BLaER1 treated with 17β-estradiol and CSF1 and Interleukin-3, amounts not matched to agents 10 nM and 100 nM (cell line): ENCODE results near the gene MAPK8IP2.

Source experiments
- H3K27ac ChIP-seq, 11 experiments: shearing (Covaris generic); formaldehyde crosslinking; 2 replicates each; pipeline ENCODE4 v1.8.1; 2022
- H3K27me3 ChIP-seq, 11 experiments: shearing (Covaris generic); formaldehyde crosslinking; 2 replicates each; pipeline ENCODE4 v1.8.1; 2022
- H3K36me3 ChIP-seq, 11 experiments: shearing (Covaris generic); formaldehyde crosslinking; 2 replicates each; pipeline ENCODE4 v1.8.1; 2022
- H3K4me1 ChIP-seq, 10 experiments: shearing (Covaris generic); formaldehyde crosslinking; 2 replicates each; pipeline ENCODE4 v1.8.1; 2022
- H3K4me2 ChIP-seq, 11 experiments: shearing (Covaris generic); formaldehyde crosslinking; 2 replicates each; pipeline ENCODE4 v1.8.1; 2022
- H3K4me3 ChIP-seq, 10 experiments: shearing (Covaris generic); formaldehyde crosslinking; 2 replicates each; pipeline ENCODE4 v1.8.1; 2022
- H3K9ac ChIP-seq, 11 experiments: shearing (Covaris generic); formaldehyde crosslinking; 2 replicates each; pipeline ENCODE4 v1.8.1; 2022
- H3K9me3 ChIP-seq, 11 experiments: shearing (Covaris generic); formaldehyde crosslinking; replicated peaks in 1 of 11; 2 replicates each; pipeline ENCODE4 v1.8.1; 2022
- H4K20me1 ChIP-seq, 11 experiments: shearing (Covaris generic); formaldehyde crosslinking; 2 replicates each; pipeline ENCODE4 v1.8.1; 2022
- Cebpa-rat ChIP-seq, 11 experiments: shearing (Covaris generic); IDR thresholded peaks; 2 replicates each; pipeline ENCODE4 v1.8.1; 2022

Gene MAPK8IP2

GRCh38 chr22:50621948-50622722, 21.5 kb downstream of the MAPK8IP2 start:
- no peak for TF ChIP-seq Cebpa-rat (IDR thresholded peaks at IDR 0.05)
- Histone ChIP-seq H4K20me1 (peaks cover 0 to 29% (median 3%) of the 10 kb centered on the region in 11 experiments; a peak in 6 of 22 replicates), H3K4me3 (peak overlapping the region; percentile 49 to 69 (median 56)), H3K4me2 (peak overlapping the region; percentile 88 to 100 (median 96)), H3K27me3 (no peaks in the 10 kb centered on the region), H3K4me1 (peaks cover 37 to 64% (median 50%) of the 10 kb centered on the region in 10 experiments), H3K9me3 (no peaks in the 10 kb centered on the region), H3K9ac (peak overlapping the region; percentile 36 to 75 (median 56); a peak in 20 of 22 replicates), H3K36me3 (peaks cover 0 to 20% (median 8%) of the 10 kb centered on the region in 11 experiments; a peak in 11 of 22 replicates), H3K27ac (peak overlapping the region in 10 of 11 experiments; percentile 29 to 71 (median 48); a peak in 20 of 22 replicates)

- Histone ChIP-seq H3K36me3 (peaks cover 0 to 20% (median 8%) of the 10 kb centered on the region in 11 experiments; a peak in 11 of 22 replicates), H3K27me3 (no peaks in the 10 kb centered on the region), H3K4me1 (peaks cover 41 to 69% (median 55%) of the 10 kb centered on the region in 10 experiments), H3K27ac (peak overlapping the region in 4 of 11 experiments; percentile 57 to 71 (median 62); a peak in 4 of 22 replicates), H3K9me3 (no peaks in the 10 kb centered on the region), H3K9ac (peak overlapping the region in 6 of 11 experiments; percentile 36 to 66 (median 52); a peak in 8 of 22 replicates), H3K4me3 (peak overlapping the region in 1 of 10 experiments; percentile 62; a peak in 2 of 20 replicates), H4K20me1 (peaks cover 0 to 29% (median 3%) of the 10 kb centered on the region in 11 experiments; a peak in 6 of 22 replicates), H3K4me2 (peak overlapping the region; percentile 88 to 100 (median 96))
- TF ChIP-seq Cebpa-rat (IDR thresholded peaks at IDR 0.05) = no peak
Measured at GRCh38 chr22:50622723-50623327, 22.2 kb downstream of the MAPK8IP2 start.

GRCh38 chr22:50624347-50625130, 23.9 kb downstream of the MAPK8IP2 start:
- H4K20me1 ChIP-seq = peaks cover 0 to 29% (median 3%) of the 10 kb centered on the region in 11 experiments; a peak in 6 of 22 replicates
- H3K4me2 ChIP-seq = no peak overlapping the region
- TF ChIP-seq Cebpa-rat (IDR thresholded peaks at IDR 0.05) = no peak
- H3K4me1 ChIP-seq = peaks cover 47 to 75% (median 64%) of the 10 kb centered on the region in 10 experiments
- H3K27ac ChIP-seq = no peak overlapping the region
- H3K9me3 ChIP-seq = no peaks in the 10 kb centered on the region
- peaks cover 0 to 20% (median 8%) of the 10 kb centered on the region in 11 experiments; a peak in 11 of 22 replicates for H3K36me3 ChIP-seq
- no peak overlapping the region for H3K9ac ChIP-seq
- H3K27me3 ChIP-seq = no peaks in the 10 kb centered on the region
- H3K4me3 ChIP-seq = no peak overlapping the region

- Histone ChIP-seq H3K27me3 (no peaks in the 10 kb centered on the region), H3K4me1 (peaks cover 42 to 68% (median 58%) of the 10 kb centered on the region in 10 experiments), H3K9me3 (no peaks in the 10 kb centered on the region), H3K27ac (no peak overlapping the region), H3K36me3 (peaks cover 0 to 20% (median 8%) of the 10 kb centered on the region in 11 experiments; a peak in 11 of 22 replicates), H3K9ac (no peak overlapping the region), H3K4me3 (no peak overlapping the region), H4K20me1 (peaks cover 0 to 29% (median 3%) of the 10 kb centered on the region in 11 experiments; a peak in 6 of 22 replicates), H3K4me2 (no peak overlapping the region)
- no peak for TF ChIP-seq Cebpa-rat (IDR thresholded peaks at IDR 0.05)
Measured at GRCh38 chr22:50625131-50625567, 24.6 kb downstream of the MAPK8IP2 start.

- no peaks in the 10 kb centered on the region for H3K27me3 ChIP-seq
- peaks cover 0 to 27% (median 3%) of the 10 kb centered on the region in 11 experiments; a peak in 6 of 22 replicates for H4K20me1 ChIP-seq
- H3K9me3 ChIP-seq = no peaks in the 10 kb centered on the region
- H3K4me2 ChIP-seq = peak overlapping the region in 4 of 11 experiments; percentile 10 to 100 (median 96); a peak in 4 of 22 replicates
- H3K4me1 ChIP-seq = peaks cover 42 to 66% (median 53%) of the 10 kb centered on the region in 10 experiments
- H3K27ac ChIP-seq = no peak overlapping the region
- H3K4me3 ChIP-seq = no peak overlapping the region
- no peak for TF ChIP-seq Cebpa-rat (IDR thresholded peaks at IDR 0.05)
- H3K36me3 ChIP-seq = peaks cover 0 to 20% (median 8%) of the 10 kb centered on the region in 11 experiments; a peak in 11 of 22 replicates
- 0 out of 22 replicates have a peak overlapping the region, but pooled peaks of 1 of the 11 experiments have one; percentile 15 for H3K9ac ChIP-seq
Measured at GRCh38 chr22:50625568-50626313, 25.1 kb downstream of the MAPK8IP2 start.

- no peak overlapping the region for H3K27ac ChIP-seq
- peak overlapping the region in 10 of 11 experiments; percentile 92 to 100 (median 96); a peak in 15 of 22 replicates for H3K4me2 ChIP-seq
- no peaks in the 10 kb centered on the region for H3K9me3 ChIP-seq
- H4K20me1 ChIP-seq = peaks cover 0 to 22% (median 3%) of the 10 kb centered on the region in 11 experiments; a peak in 6 of 22 replicates
- TF ChIP-seq Cebpa-rat (IDR thresholded peaks at IDR 0.05) = no peak
- H3K4me3 ChIP-seq = peak overlapping the region in 4 of 10 experiments; percentile 86 to 97 (median 94); a peak in 3 of 20 replicates
- peaks cover 36 to 60% (median 47%) of the 10 kb centered on the region in 10 experiments for H3K4me1 ChIP-seq
- H3K9ac ChIP-seq = peak overlapping the region in 2 of 11 experiments; percentile 9 to 89; a peak in 4 of 22 replicates
- H3K27me3 ChIP-seq = no peaks in the 10 kb centered on the region
- H3K36me3 ChIP-seq = peaks cover 0 to 20% (median 8%) of the 10 kb centered on the region in 11 experiments; a peak in 11 of 22 replicates
Measured at GRCh38 chr22:50626314-50626849, 25.8 kb downstream of the MAPK8IP2 start.

GRCh38 chr22:50626850-50627641, 26.5 kb downstream of the MAPK8IP2 start:
- no peaks in the 10 kb centered on the region for H3K9me3 ChIP-seq
- no peaks in the 10 kb centered on the region for H3K27me3 ChIP-seq
- H3K9ac ChIP-seq = peak overlapping the region; percentile 82 to 95 (median 87)
- peak overlapping the region; percentile 67 to 84 (median 82) for H3K27ac ChIP-seq
- H4K20me1 ChIP-seq = peaks cover 0 to 18% (median 3%) of the 10 kb centered on the region in 11 experiments; a peak in 6 of 22 replicates
- H3K36me3 ChIP-seq = peaks cover 0 to 20% (median 8%) of the 10 kb centered on the region in 11 experiments; a peak in 11 of 22 replicates
- H3K4me3 ChIP-seq = peak overlapping the region; percentile 68 to 97 (median 84)
- peaks cover 29 to 53% (median 40%) of the 10 kb centered on the region in 10 experiments for H3K4me1 ChIP-seq
- no peak for TF ChIP-seq Cebpa-rat (IDR thresholded peaks at IDR 0.05)
- peak overlapping the region; percentile 92 to 100 (median 97) for H3K4me2 ChIP-seq
